ENCODE measurements around the gene ZNF524.

Gene ZNF524

DNA sequence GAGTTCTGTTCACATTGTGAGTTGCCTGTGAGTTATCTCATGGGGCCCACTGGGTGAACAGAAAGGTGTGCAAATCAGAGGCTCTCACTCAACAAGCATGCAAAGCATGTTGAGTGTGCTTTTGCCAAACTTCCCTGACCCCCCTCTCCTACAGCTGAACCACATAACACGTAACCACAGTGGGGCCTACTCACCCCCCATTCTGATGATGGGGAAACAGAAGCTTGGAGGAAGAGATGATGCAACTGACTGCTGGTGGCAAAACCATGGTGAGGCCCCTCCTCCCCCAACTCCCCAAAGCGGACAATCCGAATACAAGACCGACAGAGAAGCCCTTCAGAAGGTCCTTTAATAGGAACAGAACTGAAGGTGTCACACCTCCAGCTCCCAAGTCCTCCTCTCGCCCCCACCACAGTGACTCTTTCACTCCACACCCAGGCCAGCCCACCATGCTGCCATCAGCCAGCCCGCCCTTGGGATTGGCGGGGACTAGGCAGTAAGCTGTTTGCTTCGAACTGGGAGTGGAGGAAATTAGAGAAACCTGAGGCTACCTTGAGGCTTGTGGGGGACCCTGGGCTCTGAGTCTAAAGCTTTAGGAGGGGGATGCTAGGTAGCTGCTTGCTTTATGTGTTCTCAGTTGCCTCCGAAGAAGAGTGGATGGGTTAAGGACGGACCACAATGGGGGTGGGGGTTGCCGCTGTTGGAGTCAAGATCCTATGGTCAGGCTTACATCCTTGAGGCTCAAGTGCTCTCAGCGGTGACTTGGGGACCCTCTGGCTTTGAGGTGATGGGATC lies 20.5 kb downstream of the ZNF524 start:
- DNase-seq (ENCODE audit: low read depth in 2 of 2), result peak in 1 of 2 donors; percentile 31

DNA sequence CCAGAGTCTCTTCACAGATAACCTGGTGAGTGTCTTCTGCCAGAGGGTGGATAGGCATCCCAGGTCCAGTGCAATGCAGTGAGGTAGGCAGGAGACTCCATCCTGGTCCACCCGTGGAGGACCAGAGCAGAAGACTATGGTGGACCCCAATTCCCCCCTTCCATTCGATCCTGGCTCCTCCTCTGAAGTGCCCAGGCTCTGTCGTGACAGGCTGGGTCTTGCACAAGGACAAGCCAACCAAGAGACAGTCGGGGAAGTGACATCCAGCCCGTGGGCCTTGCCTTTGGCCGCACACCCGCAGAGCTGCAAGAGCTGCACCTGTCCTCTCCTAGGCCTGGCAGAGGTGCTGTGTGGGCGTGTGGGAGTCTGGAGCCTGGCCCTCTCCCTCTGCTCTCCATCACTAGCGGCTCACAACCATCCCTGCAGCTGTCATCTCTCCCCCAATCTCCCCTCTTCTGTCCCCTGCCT lies 21.2 kb downstream of the ZNF524 start:
- no peak for DNase-seq (ENCODE audit: low read depth in 2 of 2)

DNA sequence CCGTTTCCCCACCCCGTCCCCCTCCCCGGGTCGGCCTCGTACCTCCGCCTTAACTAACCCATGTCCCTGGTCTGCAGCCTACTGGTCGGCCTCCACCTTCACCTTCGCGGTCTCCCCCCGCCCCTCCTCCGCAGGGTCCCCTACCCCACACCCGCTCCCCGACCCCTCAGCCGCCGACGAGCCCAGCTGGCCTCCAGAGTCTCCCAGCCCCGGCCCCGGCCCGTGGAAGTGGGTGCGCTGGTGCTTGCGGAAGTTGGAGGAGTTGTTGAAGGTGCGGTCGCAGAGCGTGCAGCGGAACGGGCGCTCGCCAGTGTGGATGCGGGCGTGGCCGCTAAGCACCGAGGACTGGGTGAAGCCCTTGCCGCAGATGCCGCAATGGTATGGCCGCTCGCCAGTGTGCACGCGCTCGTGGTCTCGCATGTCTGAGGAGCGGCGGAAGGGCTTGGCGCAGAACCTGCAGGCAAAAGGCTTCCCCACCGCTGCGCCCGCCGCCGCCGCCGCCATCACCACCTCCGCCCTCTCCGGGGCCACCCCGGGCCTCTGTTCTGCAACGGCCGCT lies 21.7 kb downstream of the ZNF524 start:
- no peak for DNase-seq (ENCODE audit: low read depth in 2 of 2)

DNA sequence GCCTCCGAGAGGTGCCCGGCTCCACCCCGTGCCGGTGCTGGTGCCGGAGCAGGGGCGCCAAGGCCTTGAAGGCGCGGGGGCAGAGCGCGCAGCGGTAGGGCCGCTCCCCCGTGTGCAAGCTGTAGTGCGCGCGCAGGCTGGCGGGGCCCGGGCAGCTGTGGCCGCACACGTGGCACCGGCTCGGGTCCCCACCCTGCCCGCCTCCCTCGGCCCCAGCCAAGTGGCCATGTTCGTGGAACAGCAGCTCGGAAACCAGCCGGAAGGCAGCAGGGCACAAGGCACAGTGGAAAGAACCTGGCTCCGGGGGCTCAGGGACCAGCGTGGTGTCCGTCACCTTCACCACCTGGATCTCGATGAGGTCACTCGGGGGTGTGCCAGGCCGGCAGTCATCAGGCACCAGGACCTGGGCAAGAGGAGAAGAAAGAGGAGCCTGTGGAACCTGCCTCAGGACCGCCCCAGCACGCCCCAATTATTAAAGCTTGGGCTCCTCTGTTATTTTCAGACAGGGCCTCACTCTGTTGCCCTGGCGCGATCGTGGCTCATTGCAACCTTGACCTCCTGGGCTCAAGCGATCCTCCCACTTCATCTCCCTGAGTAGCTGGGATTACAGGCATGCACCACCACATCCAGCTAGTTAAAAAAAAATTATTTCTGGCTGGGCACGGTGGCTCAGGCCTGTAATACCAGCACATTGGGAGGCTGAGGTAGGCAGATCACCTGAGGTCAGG lies 22.3 kb downstream of the ZNF524 start:
- no peak for DNase-seq (ENCODE audit: low read depth in 2 of 2)

DNA sequence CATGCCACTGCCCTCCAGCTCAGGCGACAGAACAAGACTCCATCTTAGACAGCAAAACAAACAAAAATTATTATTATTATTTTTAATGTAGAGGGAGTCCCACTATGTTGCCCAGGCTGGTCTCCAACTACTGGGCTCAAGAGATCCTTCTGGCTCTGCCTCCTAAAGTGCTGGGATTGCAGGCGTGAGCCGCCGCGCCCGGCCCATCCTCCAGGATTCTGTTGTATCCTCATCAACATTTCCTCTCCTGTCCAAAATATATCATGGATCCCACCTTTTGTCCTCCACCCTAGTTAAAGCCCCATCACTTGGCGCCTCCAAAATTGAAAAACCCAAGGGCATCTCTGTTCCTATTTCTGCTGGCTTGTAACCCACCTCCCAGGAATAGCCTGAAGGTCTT lies 23.0 kb downstream of the ZNF524 start:
- no peak for DNase-seq (ENCODE audit: low read depth in 2 of 2)

DNA sequence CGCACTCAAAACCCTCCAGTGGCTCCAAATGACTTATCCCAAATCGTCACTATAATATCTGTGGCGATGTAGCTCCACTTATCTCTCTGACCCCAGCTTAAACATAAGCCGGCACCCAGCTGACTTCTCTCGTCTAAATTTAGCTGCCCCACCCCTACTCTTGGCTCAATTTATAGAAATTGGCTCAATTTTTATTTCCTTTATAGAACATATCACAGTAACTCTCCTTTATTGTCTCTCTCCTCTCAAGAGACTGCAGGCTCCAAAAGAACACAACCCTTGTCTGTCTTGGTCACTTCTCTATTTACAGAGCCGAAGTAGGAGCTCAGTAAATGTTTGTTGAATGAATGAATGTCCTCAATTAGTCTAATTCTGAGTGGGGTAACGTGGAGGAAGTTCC lies 23.5 kb downstream of the ZNF524 start:
- DNase-seq (ENCODE audit: low read depth in 2 of 2), result no peak

DNA sequence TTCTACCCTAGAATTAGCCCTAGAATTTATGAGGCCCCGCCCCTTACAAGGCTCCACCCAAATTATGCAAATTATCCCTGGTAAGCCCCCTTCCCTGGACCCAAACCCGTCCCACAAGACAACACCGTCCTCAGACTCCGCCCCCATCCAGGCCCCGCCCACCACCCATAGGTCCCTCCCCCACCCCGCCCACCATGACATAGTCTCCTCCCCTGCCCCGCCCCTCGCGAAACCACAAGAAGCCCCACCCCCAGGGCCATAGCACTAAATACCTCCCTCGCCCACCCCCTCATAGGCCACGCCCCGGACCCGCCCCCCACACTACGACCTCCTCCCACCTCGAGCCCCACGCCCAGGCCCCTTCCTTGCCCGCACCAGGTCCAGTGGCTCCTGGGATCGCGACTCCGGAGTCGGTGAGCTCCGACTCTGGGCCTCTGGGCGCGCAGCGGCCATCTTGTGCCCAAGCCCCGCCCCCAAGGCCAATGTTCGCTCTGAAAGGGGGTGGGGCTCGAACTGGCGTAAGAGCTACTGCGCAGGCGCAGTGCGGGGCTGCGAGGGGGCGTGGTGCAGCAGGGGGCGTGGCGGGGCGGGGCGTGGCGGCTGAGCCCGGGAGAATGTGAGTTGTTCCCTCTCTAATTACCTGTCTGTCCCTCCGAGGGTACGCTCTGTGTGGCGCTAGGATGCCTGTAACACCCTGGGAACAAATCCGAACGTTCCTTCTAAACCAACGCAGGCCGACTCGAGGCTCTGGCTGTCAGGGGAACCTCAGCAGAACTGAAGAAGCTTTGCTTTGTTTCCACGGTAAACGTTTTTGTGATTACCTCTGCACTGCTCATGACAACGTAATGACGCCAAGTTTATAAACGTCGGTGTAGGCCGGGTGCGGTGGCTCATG lies 24.3 kb downstream of the ZNF524 start, which contains the start of gene ZNF784:
Gene ZNF784, minus strand, starts transcription at position 458 of the 895 bp plus-strand sequence. Its CDS starts 5 bp downstream, at position 453.
- peak; percentile 88 for DNase-seq (ENCODE audit: low read depth in 2 of 2)

DNA sequence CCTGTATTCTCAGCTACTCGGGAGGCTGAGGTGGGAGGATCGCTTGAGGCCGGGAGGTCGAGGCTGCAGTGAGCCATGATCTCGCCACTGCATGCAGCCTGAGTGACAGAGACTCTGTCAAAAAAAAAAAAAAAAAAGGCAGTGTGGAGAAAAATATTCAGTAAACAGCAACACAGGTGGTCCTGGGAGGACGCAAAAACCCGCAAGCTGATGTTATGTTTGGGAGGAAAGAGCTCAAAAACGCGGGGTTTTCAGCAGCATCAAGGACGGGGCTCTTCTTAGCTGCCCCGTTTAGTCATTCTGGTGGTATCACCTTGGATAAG lies 24.9 kb downstream of the ZNF524 start:
- DNase-seq (ENCODE audit: low read depth in 2 of 2), result no peak

GRCh38 chr19:55626350-55626749 lies 26.3 kb downstream of the ZNF524 start:
- peak in 1 of 2 donors; percentile 21 for DNase-seq (ENCODE audit: low read depth in 2 of 2)

DNA sequence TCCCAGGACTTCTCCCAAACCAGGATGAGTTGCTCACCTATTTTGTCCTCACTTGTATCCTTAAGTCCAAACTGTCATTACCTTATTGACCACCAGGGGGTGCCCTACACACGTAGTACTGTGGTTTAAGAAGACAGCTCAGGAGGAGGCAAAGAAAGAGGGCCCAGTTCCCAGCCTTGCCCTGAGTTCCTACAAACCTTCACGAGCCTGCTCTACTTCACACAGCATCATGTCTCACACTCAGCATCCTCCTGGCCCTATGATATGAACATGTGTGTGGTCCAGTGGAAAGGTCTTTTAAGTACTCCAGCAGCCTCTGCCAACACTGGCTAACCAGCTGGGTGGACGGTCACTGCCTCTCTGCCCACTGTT lies 32.4 kb downstream of the ZNF524 start:
- DNase-seq (ENCODE audit: low read depth in 2 of 2), result peak; percentile 63 to 86

GRCh38 chr19:55633861-55634260 lies 33.8 kb downstream of the ZNF524 start:
- no peak for DNase-seq (ENCODE audit: low read depth in 2 of 2)

DNA sequence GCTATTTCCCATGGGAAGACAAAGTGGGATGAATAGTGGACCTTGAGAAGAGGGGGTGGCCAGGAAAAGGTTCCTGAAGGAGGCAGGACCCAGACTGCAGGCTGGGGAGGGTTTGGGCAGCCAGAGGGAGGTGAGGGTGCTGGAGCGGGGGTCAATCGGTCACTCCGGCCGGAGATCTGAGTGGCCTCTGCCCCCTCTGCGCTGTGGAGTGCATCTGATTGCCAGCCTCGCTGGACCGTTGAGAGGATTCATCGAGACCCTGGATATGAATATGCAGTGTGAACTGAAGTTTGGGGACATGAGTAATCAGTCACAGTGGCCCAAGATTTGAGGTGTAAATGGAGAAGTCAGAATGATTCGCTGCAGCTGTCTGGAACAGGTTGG lies 35.2 kb downstream of the ZNF524 start:
- no peak for DNase-seq (ENCODE audit: low read depth in 2 of 2)

GRCh38 chr19:55635856-55636440 lies 35.9 kb downstream of the ZNF524 start:
- DNase-seq (ENCODE audit: low read depth in 2 of 2), result no peak

DNA sequence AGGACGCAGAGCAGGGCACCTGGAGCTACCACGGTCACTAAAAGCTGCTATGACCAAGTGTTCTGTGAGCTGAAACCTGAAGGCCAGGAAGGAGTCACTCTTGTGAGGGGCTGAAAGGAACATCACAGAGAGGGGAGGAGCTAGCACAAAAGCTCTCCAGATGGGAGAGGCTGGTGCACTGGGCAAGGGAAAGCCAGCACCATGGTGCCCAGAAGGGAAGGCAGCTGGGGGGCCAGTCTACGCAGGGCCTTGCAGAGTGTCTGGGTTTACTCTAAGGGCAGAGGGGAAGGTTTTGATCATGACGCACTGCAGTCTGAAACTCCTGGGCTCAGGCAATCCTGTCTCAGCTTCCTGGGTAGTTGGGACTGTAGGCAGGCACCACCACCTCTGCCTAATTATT lies 36.6 kb downstream of the ZNF524 start:
- no peak for DNase-seq (ENCODE audit: low read depth in 2 of 2)

- no peak for DNase-seq (ENCODE audit: low read depth in 2 of 2)
Measured at GRCh38 chr19:55637534-55637933, 37.4 kb downstream of the ZNF524 start.

- peak; percentile 33 to 48 for DNase-seq (ENCODE audit: low read depth in 2 of 2)
Measured at GRCh38 chr19:55638864-55639359, 38.8 kb downstream of the ZNF524 start.

GRCh38 chr19:55640043-55640576 lies 40.0 kb downstream of the ZNF524 start:
- peak; percentile 47 to 73 for DNase-seq (ENCODE audit: low read depth in 2 of 2)

GRCh38 chr19:55640577-55641425 lies 40.7 kb downstream of the ZNF524 start, which contains the start of gene ZNF580:
Gene ZNF580, plus strand, starts transcription at chr19:55641002. Its CDS starts 1,507 bp downstream, at chr19:55642509.
- DNase-seq (ENCODE audit: low read depth in 2 of 2), result peak in 1 of 2 donors; percentile 66

GRCh38 chr19:55641426-55642152 lies 41.5 kb downstream of the ZNF524 start:
- DNase-seq (ENCODE audit: low read depth in 2 of 2), result no peak

Measured in stimulated activated CD8-positive, alpha-beta memory T cell treated with anti-CD3 and anti-CD28 coated beads, Interleukin-7, amount 100 ng/mL, for 4 hours (primary cell).